ENCODE data around the gene SNPH.

DNA sequence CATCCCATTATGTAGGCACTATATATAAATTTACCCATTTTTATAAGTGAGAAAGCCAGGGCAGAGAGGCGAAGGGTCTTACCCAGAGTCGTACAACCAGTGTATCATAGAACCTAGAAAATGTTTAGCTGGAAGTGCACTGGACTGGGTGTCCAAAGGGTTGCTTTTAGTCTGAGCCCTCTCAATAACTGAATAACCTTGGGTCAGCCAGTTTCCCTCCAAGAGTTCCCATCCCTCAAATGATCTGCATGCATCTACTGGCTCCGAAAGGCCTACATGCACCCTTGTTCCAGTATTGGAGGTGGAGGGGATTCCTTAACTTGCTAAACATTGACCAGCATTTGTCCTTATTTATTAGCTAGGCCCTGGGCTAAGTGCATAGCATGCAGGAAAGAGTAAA, 3.8 kb downstream of the SNPH start:
- TF ChIP-seq, protein P1, sequence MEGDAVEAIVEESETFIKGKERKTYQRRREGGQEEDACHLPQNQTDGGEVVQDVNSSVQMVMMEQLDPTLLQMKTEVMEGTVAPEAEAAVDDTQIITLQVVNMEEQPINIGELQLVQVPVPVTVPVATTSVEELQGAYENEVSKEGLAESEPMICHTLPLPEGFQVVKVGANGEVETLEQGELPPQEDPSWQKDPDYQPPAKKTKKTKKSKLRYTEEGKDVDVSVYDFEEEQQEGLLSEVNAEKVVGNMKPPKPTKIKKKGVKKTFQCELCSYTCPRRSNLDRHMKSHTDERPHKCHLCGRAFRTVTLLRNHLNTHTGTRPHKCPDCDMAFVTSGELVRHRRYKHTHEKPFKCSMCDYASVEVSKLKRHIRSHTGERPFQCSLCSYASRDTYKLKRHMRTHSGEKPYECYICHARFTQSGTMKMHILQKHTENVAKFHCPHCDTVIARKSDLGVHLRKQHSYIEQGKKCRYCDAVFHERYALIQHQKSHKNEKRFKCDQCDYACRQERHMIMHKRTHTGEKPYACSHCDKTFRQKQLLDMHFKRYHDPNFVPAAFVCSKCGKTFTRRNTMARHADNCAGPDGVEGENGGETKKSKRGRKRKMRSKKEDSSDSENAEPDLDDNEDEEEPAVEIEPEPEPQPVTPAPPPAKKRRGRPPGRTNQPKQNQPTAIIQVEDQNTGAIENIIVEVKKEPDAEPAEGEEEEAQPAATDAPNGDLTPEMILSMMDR (conservative IDR thresholded peaks at IDR 0.05 in 1 of 2, IDR thresholded peaks at IDR 0.05 in 1 of 2; ENCODE audit: extremely low read depth in 1 of 2, insufficient read depth in 1 of 2, low read depth in 1 of 2, low read length in 2 of 2), result no peak
- TF ChIP-seq EZH2 (IDR thresholded peaks at IDR 0.05; ENCODE audit: borderline replicate concordance, low read length), result no peak

Measured in mammary epithelial cell (primary cell).